Fibroblast of lung (primary cell): ENCODE results near the gene TENM4. TPM values are rescaled to one million over a fixed set of nuclear protein-coding genes. Genes with fewer than 3 reads are reported as not detected.

ENCODE experiments used
- DNase-seq, 2 donors: peaks; one replicate each; pipeline versions ENCODE4 v3.0.0 to v3.0.0-alpha.2; 2010; ENCODE audit warnings: low read depth in 2 of 2
- H2AFZ ChIP-seq: 2 replicates; pipeline ENCODE4 v1.5.1; 2012; ENCODE audit warnings: low read length, control low read depth, inconsistent platforms
- H3K27ac ChIP-seq: 2 replicates; pipeline ENCODE4 v1.5.1; 2011; ENCODE audit warnings: low read length, control low read depth; ENCODE audit not compliant: insufficient read depth
- H3K27me3 ChIP-seq: 2 replicates; pipeline ENCODE4 v1.5.1; 2011; ENCODE audit warnings: mild to moderate bottlenecking, low read length; ENCODE audit not compliant: control insufficient read depth, insufficient read depth
- H3K36me3 ChIP-seq: 2 replicates; pipeline ENCODE4 v1.5.1; 2011; ENCODE audit warnings: low read length; ENCODE audit not compliant: control insufficient read depth, insufficient read depth
- H3K4me1 ChIP-seq: 2 replicates; pipeline ENCODE4 v1.5.1; 2011; ENCODE audit warnings: low read length; ENCODE audit not compliant: control insufficient read depth, insufficient read depth; ENCODE audit errors: extremely low read depth
- H3K4me2 ChIP-seq: 2 replicates; pipeline ENCODE4 v1.5.1; 2011; ENCODE audit warnings: low read length, control low read depth; ENCODE audit not compliant: insufficient read depth; ENCODE audit errors: extremely low read depth
- H3K4me3 ChIP-seq, 4 experiments: fragments of 200-600 bp in 1 of 4; sonication (generic) in 1 of 4; replicated peaks in 1 of 4; 2 replicates each; pipeline ENCODE4 v1.5.1; 2011 to 2016; ENCODE audit warnings: low read length in 4 of 4, low read depth in 3 of 4, mild to moderate bottlenecking in 3 of 4, control low read depth in 2 of 4, inconsistent platforms in 1 of 4, mixed read lengths in 1 of 4; ENCODE audit not compliant: insufficient read depth in 1 of 4; ENCODE audit errors: control extremely low read depth in 1 of 4
- H3K79me2 ChIP-seq: 2 replicates; pipeline ENCODE4 v1.5.1; 2012; ENCODE audit warnings: mild to moderate bottlenecking, low read length, inconsistent platforms; ENCODE audit not compliant: control insufficient read depth, insufficient read depth
- H3K9ac ChIP-seq: 2 replicates; pipeline ENCODE4 v1.5.1; 2011; ENCODE audit warnings: mild to moderate bottlenecking, low read length, control low read depth; ENCODE audit not compliant: insufficient read depth
- H3K9me3 ChIP-seq: 2 replicates; pipeline ENCODE4 v1.5.1; 2012; ENCODE audit warnings: low read depth, low read length; ENCODE audit not compliant: control insufficient read depth, insufficient read depth
- H4K20me1 ChIP-seq: 2 replicates; pipeline ENCODE4 v1.5.1; 2011; ENCODE audit warnings: low read length; ENCODE audit not compliant: control insufficient read depth, insufficient read depth; ENCODE audit errors: extremely low read depth
- EZH2 ChIP-seq: IDR thresholded peaks from 2 replicates; pipeline ENCODE4 v1.5.1; 2012; ENCODE audit warnings: low read length, control low read depth, mild to moderate bottlenecking; ENCODE audit errors: missing control alignments
- polyA plus RNA-seq, 2 donors: library from polyadenylated mRNA; depleted of rRNA in 1 of 2; stranded (reverse) in 1 of 2; unstranded in 1 of 2; fragments of >200 nt; gene quantifications; 2 replicates each; pipeline ENCODE4 v1.2.1, GENCODE V29; 2011 to 2012; ENCODE audit warnings: missing spikeins in 1 of 2
- total RNA-seq: library from RNA; depleted of rRNA; stranded (reverse); fragments of >200 nt; gene quantifications from 2 replicates; pipeline ENCODE4 v1.2.1, GENCODE V29; 2014
- TF ChIP-seq, protein P1 (sequence below), 2 donors: IDR thresholded peaks in 1 of 2; conservative IDR thresholded peaks in 1 of 2; 1 replicate in 1 of 2; 2 replicates in 1 of 2; pipeline ENCODE4 v1.5.1; 2011 to 2012; ENCODE audit warnings: low read length in 2 of 2, control low read depth in 1 of 2, inconsistent platforms in 1 of 2, low read depth in 1 of 2, mild to moderate bottlenecking in 1 of 2

The TENM4 gene
- total and polyA plus RNA-seq, 2 donors (not counting 1 experiment from before 2014, with no cell fraction given): 4.6 to 48.4 TPM

DNA sequence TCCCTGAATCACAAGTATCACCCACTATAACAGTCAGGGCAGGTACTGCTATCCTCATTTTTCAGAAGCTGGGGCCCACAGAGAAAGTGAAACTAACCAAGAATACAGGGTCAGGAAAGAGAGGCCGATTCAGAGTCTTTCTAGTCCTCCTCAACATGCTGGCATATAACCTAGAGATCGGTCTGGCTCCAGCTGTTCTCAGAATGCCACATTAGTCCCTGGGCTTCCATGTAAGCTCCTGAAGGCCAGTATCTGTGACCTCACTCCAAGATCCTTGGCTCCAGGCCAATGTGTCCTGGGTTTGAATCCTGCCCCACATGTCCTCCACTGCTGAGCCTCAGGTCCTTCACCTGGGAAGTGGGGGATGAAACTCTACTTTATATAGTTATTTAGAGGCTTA lies 50.4 kb downstream of the TENM4 start:
- TF ChIP-seq EZH2: no peak
- TF ChIP-seq, protein P1, sequence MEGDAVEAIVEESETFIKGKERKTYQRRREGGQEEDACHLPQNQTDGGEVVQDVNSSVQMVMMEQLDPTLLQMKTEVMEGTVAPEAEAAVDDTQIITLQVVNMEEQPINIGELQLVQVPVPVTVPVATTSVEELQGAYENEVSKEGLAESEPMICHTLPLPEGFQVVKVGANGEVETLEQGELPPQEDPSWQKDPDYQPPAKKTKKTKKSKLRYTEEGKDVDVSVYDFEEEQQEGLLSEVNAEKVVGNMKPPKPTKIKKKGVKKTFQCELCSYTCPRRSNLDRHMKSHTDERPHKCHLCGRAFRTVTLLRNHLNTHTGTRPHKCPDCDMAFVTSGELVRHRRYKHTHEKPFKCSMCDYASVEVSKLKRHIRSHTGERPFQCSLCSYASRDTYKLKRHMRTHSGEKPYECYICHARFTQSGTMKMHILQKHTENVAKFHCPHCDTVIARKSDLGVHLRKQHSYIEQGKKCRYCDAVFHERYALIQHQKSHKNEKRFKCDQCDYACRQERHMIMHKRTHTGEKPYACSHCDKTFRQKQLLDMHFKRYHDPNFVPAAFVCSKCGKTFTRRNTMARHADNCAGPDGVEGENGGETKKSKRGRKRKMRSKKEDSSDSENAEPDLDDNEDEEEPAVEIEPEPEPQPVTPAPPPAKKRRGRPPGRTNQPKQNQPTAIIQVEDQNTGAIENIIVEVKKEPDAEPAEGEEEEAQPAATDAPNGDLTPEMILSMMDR (conservative IDR thresholded peaks at IDR 0.05 in 1 of 2, IDR thresholded peaks at IDR 0.05 in 1 of 2; ENCODE audit: low read depth in 1 of 2, low read length in 2 of 2): no peak
- DNase-seq: no peak
- H3K27me3 ChIP-seq: no peaks in the 10 kb centered on the region
- H3K27ac ChIP-seq: no peak overlapping the region
- H3K36me3 ChIP-seq: no peaks in the 10 kb centered on the region
- no peak overlapping the region for H2AFZ ChIP-seq
- no peak overlapping the region for H3K4me3 ChIP-seq
- H4K20me1 ChIP-seq: no peaks in the 10 kb centered on the region
- H3K9ac ChIP-seq: no peak overlapping the region
- peaks cover 2% of the 10 kb centered on the region for H3K4me1 ChIP-seq
- no peak overlapping the region for H3K4me2 ChIP-seq
- H3K79me2 ChIP-seq: no peaks in the 10 kb centered on the region
- H3K9me3 ChIP-seq: no peaks in the 10 kb centered on the region

DNA sequence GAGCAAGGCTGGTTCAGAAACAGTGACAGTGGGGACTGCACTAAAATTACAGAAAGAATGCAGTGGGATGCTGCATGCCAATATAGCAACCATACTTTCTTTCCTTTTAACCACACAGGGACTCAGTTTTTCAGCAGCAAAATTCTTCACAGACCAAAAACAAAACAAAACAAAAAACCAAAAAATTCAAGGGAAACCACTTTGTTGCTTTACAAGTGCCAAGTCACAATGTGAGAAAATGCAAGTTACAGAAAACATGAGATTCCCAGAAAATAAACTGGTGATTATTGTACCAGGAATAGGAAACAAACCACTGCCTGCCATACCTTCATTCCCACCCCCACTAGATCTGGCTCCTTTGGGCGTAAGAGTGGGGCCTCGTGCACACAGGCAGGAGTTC lies 52.6 kb downstream of the TENM4 start:
- peak in 1 of 2 donors; percentile 66 for DNase-seq
- peaks cover 2% of the 10 kb centered on the region for H3K4me1 ChIP-seq
- H3K4me2 ChIP-seq: no peak overlapping the region
- H3K4me3 ChIP-seq: no peak overlapping the region
- no peak overlapping the region for H3K27ac ChIP-seq
- no peaks in the 10 kb centered on the region for H3K79me2 ChIP-seq
- no peaks in the 10 kb centered on the region for H4K20me1 ChIP-seq
- H2AFZ ChIP-seq: no peak overlapping the region
- no peaks in the 10 kb centered on the region for H3K9me3 ChIP-seq
- no peaks in the 10 kb centered on the region for H3K27me3 ChIP-seq
- no peak overlapping the region for H3K9ac ChIP-seq
- TF ChIP-seq EZH2: no peak
- TF ChIP-seq, protein P1 (conservative IDR thresholded peaks at IDR 0.05 in 1 of 2, IDR thresholded peaks at IDR 0.05 in 1 of 2; ENCODE audit: low read depth in 1 of 2, low read length in 2 of 2): no peak
- H3K36me3 ChIP-seq: no peaks in the 10 kb centered on the region

GRCh38 chr11:79383874-79384273 lies 57.0 kb downstream of the TENM4 start:
- Histone ChIP-seq H4K20me1 (no peaks in the 10 kb centered on the region), H3K4me3 (no peak overlapping the region), H3K4me1 (no peaks in the 10 kb centered on the region), H3K9ac (no peak overlapping the region), H3K4me2 (no peak overlapping the region), H3K36me3 (no peaks in the 10 kb centered on the region), H2AFZ (no peak overlapping the region), H3K9me3 (no peaks in the 10 kb centered on the region), H3K27me3 (no peaks in the 10 kb centered on the region), H3K27ac (no peak overlapping the region), H3K79me2 (no peaks in the 10 kb centered on the region)
- no peak for DNase-seq
- TF ChIP-seq, protein P1 (conservative IDR thresholded peaks at IDR 0.05 in 1 of 2, IDR thresholded peaks at IDR 0.05 in 1 of 2; ENCODE audit: low read depth in 1 of 2, low read length in 2 of 2): no peak
- TF ChIP-seq EZH2: no peak
